SK-N-MC (cell line): Measurements from ENCODE around the gene CEBPE.

Experiments
- EZH2 ChIP-seq: fragments of 200-600 bp; sonication (generic); IDR thresholded peaks from one replicate; pipeline ENCODE4 v1.6.1; 2017; ENCODE audit warnings: antibody characterized with exemption
- FOXP2 ChIP-seq: optimal IDR thresholded peaks from 2 replicates; pipeline ENCODE3; 2011; ENCODE audit warnings: mild to moderate bottlenecking, moderate library complexity; ENCODE audit not compliant: insufficient read depth; ENCODE audit errors: extremely low read length, control extremely low read depth

DNA sequence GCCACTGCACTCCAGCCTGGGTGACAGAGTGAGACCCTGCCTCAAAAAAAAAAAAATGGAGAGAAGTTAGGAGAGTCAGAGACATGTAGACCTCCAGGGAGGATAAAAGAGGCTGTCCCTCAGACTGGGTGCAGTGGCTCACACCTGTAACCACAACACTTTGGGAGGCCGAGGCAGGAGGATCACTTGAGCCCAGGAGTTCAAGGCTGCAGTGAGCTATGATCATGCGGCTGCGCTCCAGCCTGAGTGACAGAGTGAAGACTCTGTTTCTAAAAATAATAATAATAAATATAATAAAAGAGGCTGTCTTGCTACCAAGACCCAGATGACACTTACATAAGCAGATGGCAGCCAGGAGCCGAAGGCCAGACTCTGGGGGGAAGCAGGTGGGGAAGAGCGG, 45.9 kb upstream of the CEBPE start:
- TF ChIP-seq EZH2, result no peak
- no peak for TF ChIP-seq FOXP2
